ENCODE measurements around the gene TCF25. TPM values are rescaled to one million over a fixed set of nuclear protein-coding genes. Genes with fewer than 3 reads are reported as not detected.

Gene TCF25
- total RNA-seq, 1 experiment from 2014 or later = 155 TPM

DNA sequence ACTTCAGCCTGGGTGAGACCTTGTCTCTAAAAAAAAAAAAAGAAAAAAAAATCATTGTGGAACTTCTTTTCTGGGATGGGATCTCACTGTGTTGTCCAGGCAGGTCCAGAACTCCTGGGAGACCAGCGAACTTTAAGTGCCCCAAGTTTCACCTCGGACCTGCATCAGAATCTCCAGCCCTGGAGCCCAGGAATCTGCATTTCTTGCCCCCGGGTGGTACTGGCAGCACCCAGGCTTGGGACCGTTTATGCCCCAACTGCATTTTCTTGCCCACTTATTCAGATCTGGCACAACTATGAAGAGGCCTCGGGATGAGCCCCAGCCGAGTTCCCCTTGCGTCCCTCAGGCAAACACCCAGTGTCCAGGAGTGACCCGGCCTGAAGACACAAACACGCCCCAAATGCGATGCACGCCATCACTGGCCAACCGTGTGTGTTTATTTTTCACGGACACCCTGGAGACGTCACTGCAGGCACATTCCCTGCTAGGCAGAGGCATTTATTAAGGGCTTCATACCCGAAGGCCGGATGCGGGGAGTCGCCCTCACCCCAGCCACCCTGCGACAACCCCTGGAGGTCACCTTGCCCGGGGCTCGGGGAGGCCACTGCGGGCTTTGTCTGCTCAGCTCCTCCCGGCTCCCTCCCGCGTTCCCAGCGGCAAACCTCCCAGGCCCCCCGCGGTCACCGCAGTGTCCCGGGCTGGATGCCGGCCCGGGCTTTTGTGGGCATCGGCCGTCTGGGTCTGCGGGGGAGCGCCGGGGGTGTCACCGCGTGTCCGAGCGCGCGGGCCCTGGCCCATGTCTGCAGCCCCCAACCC, 45.8 kb upstream of the TCF25 start (continued):
- TF ChIP-seq PRDM15 (CRISPR knock-in tag; IDR thresholded peaks at IDR 0.05) (peak; percentile 58; the same call in 1 of the 2 replicates), MYBL2 (CRISPR knock-in tag; IDR thresholded peaks at IDR 0.05) (0 out of 2 replicates have a peak, but pooled peaks have one; percentile 6), CREM (CRISPR knock-in tag; IDR thresholded peaks at IDR 0.05) (0 out of 2 replicates have a peak, but pooled peaks have one; percentile 28), ZNF423 (CRISPR knock-in tag; IDR thresholded peaks at IDR 0.05) (peak; percentile 70), JUN (CRISPR knock-in tag; IDR thresholded peaks at IDR 0.05) (0 out of 2 replicates have a peak, but pooled peaks have one; percentile 37)
- TF ChIP-seq, protein P1, sequence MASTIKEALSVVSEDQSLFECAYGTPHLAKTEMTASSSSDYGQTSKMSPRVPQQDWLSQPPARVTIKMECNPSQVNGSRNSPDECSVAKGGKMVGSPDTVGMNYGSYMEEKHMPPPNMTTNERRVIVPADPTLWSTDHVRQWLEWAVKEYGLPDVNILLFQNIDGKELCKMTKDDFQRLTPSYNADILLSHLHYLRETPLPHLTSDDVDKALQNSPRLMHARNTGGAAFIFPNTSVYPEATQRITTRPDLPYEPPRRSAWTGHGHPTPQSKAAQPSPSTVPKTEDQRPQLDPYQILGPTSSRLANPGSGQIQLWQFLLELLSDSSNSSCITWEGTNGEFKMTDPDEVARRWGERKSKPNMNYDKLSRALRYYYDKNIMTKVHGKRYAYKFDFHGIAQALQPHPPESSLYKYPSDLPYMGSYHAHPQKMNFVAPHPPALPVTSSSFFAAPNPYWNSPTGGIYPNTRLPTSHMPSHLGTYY (CRISPR knock-in tag; IDR thresholded peaks at IDR 0.05) = no peak
- TF ChIP-seq, protein P2, sequence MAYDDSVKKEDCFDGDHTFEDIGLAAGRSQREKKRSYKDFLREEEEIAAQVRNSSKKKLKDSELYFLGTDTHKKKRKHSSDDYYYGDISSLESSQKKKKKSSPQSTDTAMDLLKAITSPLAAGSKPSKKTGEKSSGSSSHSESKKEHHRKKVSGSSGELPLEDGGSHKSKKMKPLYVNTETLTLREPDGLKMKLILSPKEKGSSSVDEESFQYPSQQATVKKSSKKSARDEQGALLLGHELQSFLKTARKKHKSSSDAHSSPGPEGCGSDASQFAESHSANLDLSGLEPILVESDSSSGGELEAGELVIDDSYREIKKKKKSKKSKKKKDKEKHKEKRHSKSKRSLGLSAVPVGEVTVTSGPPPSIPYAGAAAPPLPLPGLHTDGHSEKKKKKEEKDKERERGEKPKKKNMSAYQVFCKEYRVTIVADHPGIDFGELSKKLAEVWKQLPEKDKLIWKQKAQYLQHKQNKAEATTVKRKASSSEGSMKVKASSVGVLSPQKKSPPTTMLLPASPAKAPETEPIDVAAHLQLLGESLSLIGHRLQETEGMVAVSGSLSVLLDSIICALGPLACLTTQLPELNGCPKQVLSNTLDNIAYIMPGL (CRISPR knock-in tag; IDR thresholded peaks at IDR 0.05) = no peak

DNA sequence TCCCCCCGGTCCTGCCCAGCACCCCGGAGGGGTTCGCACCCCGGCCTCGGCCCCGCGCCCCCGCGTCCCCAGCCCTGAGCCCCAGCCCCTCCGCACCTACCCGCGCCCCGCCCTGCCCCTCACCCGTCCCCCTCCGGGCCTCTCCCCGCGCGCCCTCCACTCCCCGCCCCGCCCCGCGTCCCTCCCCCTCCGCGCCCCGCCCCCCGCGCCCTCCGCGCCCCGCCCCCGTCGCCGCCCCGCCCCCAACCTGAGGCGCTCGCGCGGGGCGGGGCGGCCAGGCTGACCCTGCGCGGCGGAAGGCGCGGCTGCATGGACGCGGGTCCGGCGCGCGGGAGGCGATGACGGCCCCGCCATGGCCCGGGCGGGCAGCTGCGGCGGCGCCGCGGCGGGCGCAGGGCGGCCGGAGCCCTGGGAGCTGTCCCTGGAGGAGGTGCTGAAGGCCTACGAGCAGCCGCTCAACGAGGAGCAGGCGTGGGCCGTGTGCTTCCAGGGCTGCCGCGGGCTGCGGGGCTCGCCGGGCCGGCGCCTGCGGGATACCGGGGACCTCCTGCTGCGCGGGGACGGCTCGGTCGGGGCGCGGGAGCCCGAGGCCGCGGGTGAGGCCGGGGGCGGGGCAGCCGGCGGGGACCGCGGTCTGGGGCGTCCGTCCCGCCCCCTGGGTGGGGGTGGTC, 45.1 kb upstream of the TCF25 start, which contains the start of gene SPIRE2:
SPIRE2 (plus strand) TSS at position 277 of the 671 bp plus-strand sequence; CDS start at position 353, 76 bp downstream.
- DNase-seq (ENCODE audit: low spot score) = peak; percentile 80
- Mint-ChIP-seq H3K27me3 (ENCODE audit: low read depth) (no peaks in the 10 kb centered on the region; the same call in 1 of the 2 replicates), H3K9me3 (no peaks in the 10 kb centered on the region), H3K4me3 (peak within 1 kb of the TSS; percentile 78), H3K4me1 (peaks cover 20% of the 10 kb centered on the region), H3K27ac (peak within 1 kb of the TSS; percentile 60), H3K36me3 (no peaks in the 10 kb centered on the region)
- peak; percentile 84 for ATAC-seq
- CTCF ChIA-PET = interaction anchor here (1.5 to 2.5 kb wide), 4 partner anchors 32 to 122 kb away, joined by 4 to 8 read pairs (median 8); partner anchors contain the start of gene MC1R
- POLR2A ChIA-PET = interaction anchor here (0.6 to 1.0 kb wide), 2 partner anchors 17 to 144 kb away, joined by 3 read pairs; no protein-coding TSS in a partner anchor
- TF ChIP-seq, protein P3, sequence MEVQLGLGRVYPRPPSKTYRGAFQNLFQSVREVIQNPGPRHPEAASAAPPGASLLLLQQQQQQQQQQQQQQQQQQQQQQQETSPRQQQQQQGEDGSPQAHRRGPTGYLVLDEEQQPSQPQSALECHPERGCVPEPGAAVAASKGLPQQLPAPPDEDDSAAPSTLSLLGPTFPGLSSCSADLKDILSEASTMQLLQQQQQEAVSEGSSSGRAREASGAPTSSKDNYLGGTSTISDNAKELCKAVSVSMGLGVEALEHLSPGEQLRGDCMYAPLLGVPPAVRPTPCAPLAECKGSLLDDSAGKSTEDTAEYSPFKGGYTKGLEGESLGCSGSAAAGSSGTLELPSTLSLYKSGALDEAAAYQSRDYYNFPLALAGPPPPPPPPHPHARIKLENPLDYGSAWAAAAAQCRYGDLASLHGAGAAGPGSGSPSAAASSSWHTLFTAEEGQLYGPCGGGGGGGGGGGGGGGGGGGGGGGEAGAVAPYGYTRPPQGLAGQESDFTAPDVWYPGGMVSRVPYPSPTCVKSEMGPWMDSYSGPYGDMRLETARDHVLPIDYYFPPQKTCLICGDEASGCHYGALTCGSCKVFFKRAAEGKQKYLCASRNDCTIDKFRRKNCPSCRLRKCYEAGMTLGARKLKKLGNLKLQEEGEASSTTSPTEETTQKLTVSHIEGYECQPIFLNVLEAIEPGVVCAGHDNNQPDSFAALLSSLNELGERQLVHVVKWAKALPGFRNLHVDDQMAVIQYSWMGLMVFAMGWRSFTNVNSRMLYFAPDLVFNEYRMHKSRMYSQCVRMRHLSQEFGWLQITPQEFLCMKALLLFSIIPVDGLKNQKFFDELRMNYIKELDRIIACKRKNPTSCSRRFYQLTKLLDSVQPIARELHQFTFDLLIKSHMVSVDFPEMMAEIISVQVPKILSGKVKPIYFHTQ (CRISPR knock-in tag; IDR thresholded peaks at IDR 0.05) = no peak
- TF ChIP-seq FOXK1 (CRISPR knock-in tag; IDR thresholded peaks at IDR 0.05) (peak; percentile 12; the same call in 1 of the 2 replicates), MLX (CRISPR knock-in tag; IDR thresholded peaks at IDR 0.05) (no peak), CTCF (IDR thresholded peaks at IDR 0.05) (no peak), GABPB1 (CRISPR knock-in tag; IDR thresholded peaks at IDR 0.05) (no peak), JUN (CRISPR knock-in tag; IDR thresholded peaks at IDR 0.05) (peak; percentile 54; the same call in 1 of the 2 replicates), KAT7 (CRISPR knock-in tag; IDR thresholded peaks at IDR 0.05; ENCODE audit: borderline replicate concordance) (peak; percentile 59; the same call in 1 of the 2 replicates)
- TF ChIP-seq, protein P1 (CRISPR knock-in tag; IDR thresholded peaks at IDR 0.05) = no peak
- TF ChIP-seq, protein P4, sequence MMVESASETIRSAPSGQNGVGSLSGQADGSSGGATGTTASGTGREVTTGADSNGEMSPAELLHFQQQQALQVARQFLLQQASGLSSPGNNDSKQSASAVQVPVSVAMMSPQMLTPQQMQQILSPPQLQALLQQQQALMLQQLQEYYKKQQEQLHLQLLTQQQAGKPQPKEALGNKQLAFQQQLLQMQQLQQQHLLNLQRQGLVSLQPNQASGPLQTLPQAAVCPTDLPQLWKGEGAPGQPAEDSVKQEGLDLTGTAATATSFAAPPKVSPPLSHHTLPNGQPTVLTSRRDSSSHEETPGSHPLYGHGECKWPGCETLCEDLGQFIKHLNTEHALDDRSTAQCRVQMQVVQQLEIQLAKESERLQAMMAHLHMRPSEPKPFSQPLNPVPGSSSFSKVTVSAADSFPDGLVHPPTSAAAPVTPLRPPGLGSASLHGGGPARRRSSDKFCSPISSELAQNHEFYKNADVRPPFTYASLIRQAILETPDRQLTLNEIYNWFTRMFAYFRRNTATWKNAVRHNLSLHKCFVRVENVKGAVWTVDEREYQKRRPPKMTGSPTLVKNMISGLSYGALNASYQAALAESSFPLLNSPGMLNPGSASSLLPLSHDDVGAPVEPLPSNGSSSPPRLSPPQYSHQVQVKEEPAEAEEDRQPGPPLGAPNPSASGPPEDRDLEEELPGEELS (CRISPR knock-in tag; IDR thresholded peaks at IDR 0.05) = 0 out of 2 replicates have a peak, but pooled peaks have one; percentile 65
- TF ChIP-seq, protein P5, sequence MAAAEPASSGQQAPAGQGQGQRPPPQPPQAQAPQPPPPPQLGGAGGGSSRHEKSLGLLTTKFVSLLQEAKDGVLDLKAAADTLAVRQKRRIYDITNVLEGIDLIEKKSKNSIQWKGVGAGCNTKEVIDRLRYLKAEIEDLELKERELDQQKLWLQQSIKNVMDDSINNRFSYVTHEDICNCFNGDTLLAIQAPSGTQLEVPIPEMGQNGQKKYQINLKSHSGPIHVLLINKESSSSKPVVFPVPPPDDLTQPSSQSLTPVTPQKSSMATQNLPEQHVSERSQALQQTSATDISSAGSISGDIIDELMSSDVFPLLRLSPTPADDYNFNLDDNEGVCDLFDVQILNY (CRISPR knock-in tag; IDR thresholded peaks at IDR 0.05) = no peak
